Neural cell (in vitro differentiated cells): Measurements from ENCODE around the gene PTK7.

ENCODE experiments used
- EZH2 ChIP-seq: fragments of 200-600, 300-800 bp; shearing (Covaris generic), sonication (generic); IDR thresholded peaks from 2 replicates; pipeline ENCODE4 v1.6.1; 2014; ENCODE audit warnings: antibody characterized with exemption, low read length, borderline replicate concordance, mild to moderate bottlenecking; ENCODE audit not compliant: insufficient read depth, poor library complexity, severe bottlenecking
- POLR2AphosphoS5 ChIP-seq: IDR thresholded peaks from 2 replicates; pipeline ENCODE4 v1.6.1; 2012
- TAF1 ChIP-seq: IDR thresholded peaks from 2 replicates; pipeline ENCODE4 v1.6.1; 2012; ENCODE audit warnings: low read depth
- TF ChIP-seq, protein P1 (sequence below): IDR thresholded peaks from 2 replicates; pipeline ENCODE4 v1.6.1; 2012; ENCODE audit warnings: borderline replicate concordance
- TF ChIP-seq, protein P2 (sequence below): fragments of 450-650 bp; IDR thresholded peaks from 2 replicates; pipeline ENCODE4 v1.5.1; 2014; ENCODE audit warnings: antibody characterized with exemption, mild to moderate bottlenecking, moderate library complexity; ENCODE audit not compliant: poor library complexity, severe bottlenecking

DNA sequence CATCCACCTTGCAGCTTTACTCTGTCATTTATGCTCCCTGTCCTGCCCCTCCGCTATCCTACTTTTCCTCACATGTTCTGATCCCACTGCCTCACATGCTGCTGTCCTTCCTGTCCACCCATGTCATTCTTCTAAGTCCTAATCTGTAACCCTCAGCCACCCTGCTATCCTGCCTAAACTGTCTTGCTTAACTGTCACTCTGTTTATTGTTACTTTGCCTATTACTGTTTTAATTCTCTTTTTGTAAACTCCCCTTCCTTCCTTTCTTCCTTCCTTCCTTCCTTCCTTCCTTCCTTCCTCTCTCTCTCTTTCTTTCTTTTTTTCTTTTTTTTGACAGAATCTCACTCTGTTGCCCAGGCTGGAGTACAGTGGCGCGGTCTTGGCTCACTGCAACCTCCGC, 107.3 kb downstream of the PTK7 start:
- TF ChIP-seq, protein P1, sequence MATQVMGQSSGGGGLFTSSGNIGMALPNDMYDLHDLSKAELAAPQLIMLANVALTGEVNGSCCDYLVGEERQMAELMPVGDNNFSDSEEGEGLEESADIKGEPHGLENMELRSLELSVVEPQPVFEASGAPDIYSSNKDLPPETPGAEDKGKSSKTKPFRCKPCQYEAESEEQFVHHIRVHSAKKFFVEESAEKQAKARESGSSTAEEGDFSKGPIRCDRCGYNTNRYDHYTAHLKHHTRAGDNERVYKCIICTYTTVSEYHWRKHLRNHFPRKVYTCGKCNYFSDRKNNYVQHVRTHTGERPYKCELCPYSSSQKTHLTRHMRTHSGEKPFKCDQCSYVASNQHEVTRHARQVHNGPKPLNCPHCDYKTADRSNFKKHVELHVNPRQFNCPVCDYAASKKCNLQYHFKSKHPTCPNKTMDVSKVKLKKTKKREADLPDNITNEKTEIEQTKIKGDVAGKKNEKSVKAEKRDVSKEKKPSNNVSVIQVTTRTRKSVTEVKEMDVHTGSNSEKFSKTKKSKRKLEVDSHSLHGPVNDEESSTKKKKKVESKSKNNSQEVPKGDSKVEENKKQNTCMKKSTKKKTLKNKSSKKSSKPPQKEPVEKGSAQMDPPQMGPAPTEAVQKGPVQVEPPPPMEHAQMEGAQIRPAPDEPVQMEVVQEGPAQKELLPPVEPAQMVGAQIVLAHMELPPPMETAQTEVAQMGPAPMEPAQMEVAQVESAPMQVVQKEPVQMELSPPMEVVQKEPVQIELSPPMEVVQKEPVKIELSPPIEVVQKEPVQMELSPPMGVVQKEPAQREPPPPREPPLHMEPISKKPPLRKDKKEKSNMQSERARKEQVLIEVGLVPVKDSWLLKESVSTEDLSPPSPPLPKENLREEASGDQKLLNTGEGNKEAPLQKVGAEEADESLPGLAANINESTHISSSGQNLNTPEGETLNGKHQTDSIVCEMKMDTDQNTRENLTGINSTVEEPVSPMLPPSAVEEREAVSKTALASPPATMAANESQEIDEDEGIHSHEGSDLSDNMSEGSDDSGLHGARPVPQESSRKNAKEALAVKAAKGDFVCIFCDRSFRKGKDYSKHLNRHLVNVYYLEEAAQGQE, result no peak
- TF ChIP-seq POLR2AphosphoS5, result no peak
- TF ChIP-seq, protein P2, sequence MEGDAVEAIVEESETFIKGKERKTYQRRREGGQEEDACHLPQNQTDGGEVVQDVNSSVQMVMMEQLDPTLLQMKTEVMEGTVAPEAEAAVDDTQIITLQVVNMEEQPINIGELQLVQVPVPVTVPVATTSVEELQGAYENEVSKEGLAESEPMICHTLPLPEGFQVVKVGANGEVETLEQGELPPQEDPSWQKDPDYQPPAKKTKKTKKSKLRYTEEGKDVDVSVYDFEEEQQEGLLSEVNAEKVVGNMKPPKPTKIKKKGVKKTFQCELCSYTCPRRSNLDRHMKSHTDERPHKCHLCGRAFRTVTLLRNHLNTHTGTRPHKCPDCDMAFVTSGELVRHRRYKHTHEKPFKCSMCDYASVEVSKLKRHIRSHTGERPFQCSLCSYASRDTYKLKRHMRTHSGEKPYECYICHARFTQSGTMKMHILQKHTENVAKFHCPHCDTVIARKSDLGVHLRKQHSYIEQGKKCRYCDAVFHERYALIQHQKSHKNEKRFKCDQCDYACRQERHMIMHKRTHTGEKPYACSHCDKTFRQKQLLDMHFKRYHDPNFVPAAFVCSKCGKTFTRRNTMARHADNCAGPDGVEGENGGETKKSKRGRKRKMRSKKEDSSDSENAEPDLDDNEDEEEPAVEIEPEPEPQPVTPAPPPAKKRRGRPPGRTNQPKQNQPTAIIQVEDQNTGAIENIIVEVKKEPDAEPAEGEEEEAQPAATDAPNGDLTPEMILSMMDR, result no peak
- TF ChIP-seq TAF1, result no peak
- TF ChIP-seq EZH2, result no peak
